Natural killer cell (primary cell): ENCODE measurements around the gene PEX14. TPM values are rescaled to one million over a fixed set of nuclear protein-coding genes. Genes with fewer than 3 reads are reported as not detected.

Experiments used
- ATAC-seq, 3 donors: fragments of 150-1000 bp in 2 of 3; fragments of 200-7000 bp in 1 of 3; cut with Tn5 transposase; 1 replicate in 1 of 3; 2 replicates in 2 of 3; pipeline ENCODE4 v1.10.0; 2021; ENCODE audit warnings: mild to moderate bottlenecking in 2 of 3, moderate library complexity in 2 of 3
- DNase-seq, 2 donors: peaks; one replicate each; pipeline versions ENCODE4 v3.0.0 to v3.0.0-alpha.2; 2013 to 2021; ENCODE audit warnings: mixed read lengths in 1 of 2
- H3K27ac ChIP-seq: one replicate; pipeline ENCODE4 v1.5.1; 2013; ENCODE audit warnings: mild to moderate bottlenecking, low read length
- H3K27me3 ChIP-seq: one replicate; pipeline ENCODE4 v1.6.1; 2013; ENCODE audit warnings: low read length; ENCODE audit not compliant: control insufficient read depth, insufficient read depth
- H3K36me3 ChIP-seq: one replicate; pipeline ENCODE4 v1.6.1; 2013; ENCODE audit warnings: low read length; ENCODE audit not compliant: control insufficient read depth, insufficient read depth
- H3K4me1 ChIP-seq: one replicate; pipeline ENCODE4 v1.6.1; 2013; ENCODE audit warnings: low read length; ENCODE audit not compliant: control insufficient read depth, insufficient read depth
- H3K4me3 ChIP-seq: one replicate; pipeline ENCODE4 v1.5.1; 2013; ENCODE audit warnings: low read length
- H3K9me3 ChIP-seq: one replicate; pipeline ENCODE4 v1.6.1; 2013; ENCODE audit warnings: low read length; ENCODE audit not compliant: control insufficient read depth, insufficient read depth
- H3K27ac Mint-ChIP-seq, 2 donors: one replicate each; pipeline ENCODE4 v1.8.0; 2022; ENCODE audit warnings: mild to moderate bottlenecking in 2 of 2, mixed read lengths in 2 of 2, moderate library complexity in 1 of 2
- H3K27me3 Mint-ChIP-seq, 2 donors: one replicate each; pipeline ENCODE4 v1.8.0; 2022; ENCODE audit warnings: low read depth in 2 of 2, mixed read lengths in 2 of 2
- H3K36me3 Mint-ChIP-seq: one replicate; pipeline ENCODE4 v1.8.0; 2022; ENCODE audit warnings: mixed read lengths
- H3K4me1 Mint-ChIP-seq, 2 donors: one replicate each; pipeline ENCODE4 v1.8.0; 2022; ENCODE audit warnings: mixed read lengths in 2 of 2
- H3K4me3 Mint-ChIP-seq: one replicate; pipeline ENCODE4 v1.8.0; 2022; ENCODE audit warnings: mild to moderate bottlenecking, moderate library complexity, mixed read lengths
- H3K9me3 Mint-ChIP-seq, 2 donors: one replicate each; pipeline ENCODE4 v1.8.0; 2022; ENCODE audit warnings: mixed read lengths in 2 of 2
- CTCF ChIP-seq: fragments of 200-600 bp; IDR thresholded peaks from one replicate; pipeline ENCODE4 v1.8.0; 2022; ENCODE audit warnings: antibody characterized with exemption
- WGBS: methylation state at CpG from one replicate; pipeline ENCODE4 v1.1.7; 2013; ENCODE audit warnings: missing lambda C conversion rate; ENCODE audit not compliant: insufficient coverage; 5-methylcytosine and 5-hydroxymethylcytosine counted together
- intact Hi-C: fragments of 100-400 bp; cut with micrococcal nuclease; formaldehyde crosslinking; loops from one replicate; pipeline ENCODE4 v1.14.2; 2022
- total RNA-seq, 4 donors: library from RNA; stranded (reverse); fragments of 120-200 nt in 1 of 4; gene quantifications; one replicate each; pipeline versions ENCODE4 v1.2.3 to v1.2.4, GENCODE V29; 2013 to 2022

PEX14 gene
- total RNA-seq, 3 donors from 2014 or later (not counting 1 experiment from before 2014, with no cell fraction given): 21.4 to 27.3 (median 24.1) TPM

DNA sequence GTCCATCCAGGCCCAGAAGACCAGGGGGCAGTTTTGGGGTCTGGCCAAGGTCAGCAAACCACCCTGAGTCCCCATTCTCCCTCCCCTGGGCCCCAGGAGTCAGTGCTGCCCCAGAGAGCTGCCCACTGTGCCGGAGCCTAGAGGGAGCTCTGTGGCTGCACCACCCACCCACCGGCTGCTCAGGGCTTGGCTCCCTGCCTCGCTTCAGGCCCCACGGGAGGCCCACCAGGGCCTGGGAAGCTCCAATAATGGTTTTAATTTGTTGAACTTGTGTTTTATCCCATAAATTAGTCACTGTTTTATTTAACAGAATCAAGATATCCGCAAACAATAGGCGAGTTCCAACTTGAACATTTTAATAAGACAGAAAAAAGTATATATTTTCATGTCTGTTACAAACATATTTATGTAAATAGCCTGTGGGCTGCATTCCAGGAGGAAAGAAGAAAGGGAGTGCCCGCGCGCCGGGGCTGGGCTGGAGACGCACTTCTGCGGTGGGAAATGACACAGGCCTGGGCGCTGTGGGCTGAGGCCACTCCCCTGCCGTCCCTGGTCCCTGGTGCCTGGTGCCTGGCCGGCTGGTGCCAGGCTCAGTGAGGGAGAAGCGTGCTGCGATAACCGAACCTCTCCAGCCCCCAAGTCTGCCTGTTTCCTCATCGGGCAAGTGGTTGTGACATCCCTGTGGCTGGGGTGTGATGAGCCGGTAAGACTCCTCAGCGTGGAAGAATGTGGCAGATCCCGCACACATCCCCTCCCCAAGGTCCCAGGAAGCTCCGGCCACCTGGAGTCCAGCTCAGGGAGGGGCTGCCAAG lies 160.5 kb downstream of the PEX14 start:
- DNase-seq: no peak
- WGBS: 90% methylated on average over 21 of the region's 23 CpGs
- Mint-ChIP-seq H3K36me3 (no peaks in the 10 kb centered on the region), H3K4me3 (no peak overlapping the region), H3K27ac (no peak overlapping the region), H3K27me3 (no peaks in the 10 kb centered on the region), H3K4me1 (peaks cover 0 to 5% of the 10 kb centered on the region in 2 donors), H3K9me3 (no peaks in the 10 kb centered on the region)
- ATAC-seq: no peak
- peaks cover 6% of the 10 kb centered on the region for H3K4me1 ChIP-seq
- H3K4me3 ChIP-seq: no peak overlapping the region
- TF ChIP-seq CTCF: no peak
- no peaks in the 10 kb centered on the region for H3K9me3 ChIP-seq
- H3K36me3 ChIP-seq: peaks cover 2% of the 10 kb centered on the region
- no peaks in the 10 kb centered on the region for H3K27me3 ChIP-seq
- intact Hi-C loops: no loop called here
- H3K27ac ChIP-seq: no peak overlapping the region

DNA sequence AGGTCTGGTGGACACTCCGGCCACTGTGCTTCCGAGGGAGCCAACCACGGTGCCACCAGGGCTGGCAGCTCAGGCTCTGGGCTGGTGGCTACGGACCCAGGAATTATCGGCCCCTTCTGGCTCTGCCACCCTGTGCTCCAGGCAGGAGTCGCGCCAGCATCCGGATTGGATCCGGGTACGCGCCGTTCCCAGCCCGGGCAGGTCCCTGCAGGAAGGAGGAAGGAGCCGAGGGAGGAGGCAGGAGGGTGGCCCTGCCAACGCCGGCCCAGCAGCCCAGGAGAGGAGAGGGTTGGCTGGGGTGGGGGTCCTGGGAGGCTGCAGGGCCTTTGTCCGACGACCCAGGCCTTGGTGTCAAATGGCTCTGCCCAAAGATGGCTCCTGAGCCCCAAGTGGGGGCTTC lies 161.2 kb downstream of the PEX14 start:
- Mint-ChIP-seq H3K4me3 (no peak overlapping the region), H3K4me1 (peaks cover 0 to 5% of the 10 kb centered on the region in 2 donors), H3K27me3 (no peaks in the 10 kb centered on the region), H3K36me3 (no peaks in the 10 kb centered on the region), H3K9me3 (no peaks in the 10 kb centered on the region), H3K27ac (no peak overlapping the region)
- Histone ChIP-seq H3K4me3 (no peak overlapping the region), H3K27ac (no peak overlapping the region), H3K9me3 (no peaks in the 10 kb centered on the region), H3K27me3 (no peaks in the 10 kb centered on the region), H3K4me1 (peaks cover 6% of the 10 kb centered on the region), H3K36me3 (peaks cover 2% of the 10 kb centered on the region)
- intact Hi-C loops: no loop called here
- ATAC-seq (no peak), DNase-seq (no peak)
- 97% methylated on average over 18 of the region's 18 CpGs for WGBS
- TF ChIP-seq CTCF: no peak

- Histone ChIP-seq H3K27ac (no peak overlapping the region), H3K9me3 (no peaks in the 10 kb centered on the region), H3K4me3 (no peak overlapping the region), H3K36me3 (no peaks in the 10 kb centered on the region), H3K27me3 (no peaks in the 10 kb centered on the region), H3K4me1 (peaks cover 6% of the 10 kb centered on the region)
- 86% methylated on average over 9 of the region's 9 CpGs for WGBS
- intact Hi-C loops: no loop called here
- Mint-ChIP-seq H3K9me3 (no peaks in the 10 kb centered on the region), H3K27ac (no peak overlapping the region), H3K36me3 (no peaks in the 10 kb centered on the region), H3K27me3 (no peaks in the 10 kb centered on the region), H3K4me1 (peaks cover 0 to 5% of the 10 kb centered on the region in 2 donors), H3K4me3 (peak overlapping the region; percentile 25)
- TF ChIP-seq CTCF: no peak
- ATAC-seq (no peak), DNase-seq (no peak)
Observed at GRCh38 chr1:10637400-10637799, 162.7 kb downstream of the PEX14 start.
